Measurements from ENCODE around the gene STX19.

DNA sequence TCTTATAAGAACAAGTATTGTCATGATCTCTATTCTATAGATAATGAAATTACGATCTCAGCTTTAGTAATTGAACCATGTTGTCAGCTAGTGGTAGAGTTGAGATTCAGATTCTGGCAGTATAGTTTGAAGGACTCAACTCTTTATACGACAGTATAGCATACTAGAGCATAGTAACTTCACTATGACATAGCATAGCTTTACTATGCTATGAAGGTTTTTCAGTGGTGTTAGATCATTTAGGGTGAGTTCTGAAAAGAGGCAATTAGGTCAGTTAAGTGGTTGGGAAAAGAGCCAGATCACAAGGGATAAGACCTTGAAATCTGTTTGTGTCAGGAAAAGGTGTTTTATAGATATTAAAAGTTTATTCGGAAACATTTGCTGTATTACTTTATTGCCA lies 8.1 kb downstream of the STX19 start:
- TF ChIP-seq, protein P1, sequence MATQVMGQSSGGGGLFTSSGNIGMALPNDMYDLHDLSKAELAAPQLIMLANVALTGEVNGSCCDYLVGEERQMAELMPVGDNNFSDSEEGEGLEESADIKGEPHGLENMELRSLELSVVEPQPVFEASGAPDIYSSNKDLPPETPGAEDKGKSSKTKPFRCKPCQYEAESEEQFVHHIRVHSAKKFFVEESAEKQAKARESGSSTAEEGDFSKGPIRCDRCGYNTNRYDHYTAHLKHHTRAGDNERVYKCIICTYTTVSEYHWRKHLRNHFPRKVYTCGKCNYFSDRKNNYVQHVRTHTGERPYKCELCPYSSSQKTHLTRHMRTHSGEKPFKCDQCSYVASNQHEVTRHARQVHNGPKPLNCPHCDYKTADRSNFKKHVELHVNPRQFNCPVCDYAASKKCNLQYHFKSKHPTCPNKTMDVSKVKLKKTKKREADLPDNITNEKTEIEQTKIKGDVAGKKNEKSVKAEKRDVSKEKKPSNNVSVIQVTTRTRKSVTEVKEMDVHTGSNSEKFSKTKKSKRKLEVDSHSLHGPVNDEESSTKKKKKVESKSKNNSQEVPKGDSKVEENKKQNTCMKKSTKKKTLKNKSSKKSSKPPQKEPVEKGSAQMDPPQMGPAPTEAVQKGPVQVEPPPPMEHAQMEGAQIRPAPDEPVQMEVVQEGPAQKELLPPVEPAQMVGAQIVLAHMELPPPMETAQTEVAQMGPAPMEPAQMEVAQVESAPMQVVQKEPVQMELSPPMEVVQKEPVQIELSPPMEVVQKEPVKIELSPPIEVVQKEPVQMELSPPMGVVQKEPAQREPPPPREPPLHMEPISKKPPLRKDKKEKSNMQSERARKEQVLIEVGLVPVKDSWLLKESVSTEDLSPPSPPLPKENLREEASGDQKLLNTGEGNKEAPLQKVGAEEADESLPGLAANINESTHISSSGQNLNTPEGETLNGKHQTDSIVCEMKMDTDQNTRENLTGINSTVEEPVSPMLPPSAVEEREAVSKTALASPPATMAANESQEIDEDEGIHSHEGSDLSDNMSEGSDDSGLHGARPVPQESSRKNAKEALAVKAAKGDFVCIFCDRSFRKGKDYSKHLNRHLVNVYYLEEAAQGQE (IDR thresholded peaks at IDR 0.05; ENCODE audit: insufficient read depth in 1 of 2, low read depth in 2 of 2, low read length in 2 of 2): no peak
- TF ChIP-seq TAF1 (IDR thresholded peaks at IDR 0.05; ENCODE audit: borderline replicate concordance, insufficient read depth, low read length) (no peak), POLR2AphosphoS5 (IDR thresholded peaks at IDR 0.05; ENCODE audit: low read depth, low read length) (no peak), SIN3A (IDR thresholded peaks at IDR 0.05; ENCODE audit: borderline replicate concordance, insufficient read depth, low read length) (no peak)
